Calu3 (cell line): ENCODE data around the gene ZNF138. TPM values are rescaled to one million over a fixed set of nuclear protein-coding genes. Genes with fewer than 3 reads are reported as not detected.
"Not testable (repeated sequence)": the region's sequence is repeated elsewhere in the genome, so short reads cannot be mapped to it uniquely, and the experiment has no call there.

Experiments used
- BruUV-seq: library from RNA; stranded (reverse); fragments of 400-500 nt; replicated peaks from 2 replicates; lab custom pipeline; 2021; lab: Mats Ljungman, UMichigan
- CTCF ChIA-PET: fragments of 300-600 bp; sonication (Branson Sonifier 250); formaldehyde crosslinking; loops from one replicate; lab custom pipeline; 2022; ENCODE audit warnings: antibody characterized with exemption; lab: Charles Lee
- DNase-seq: peaks from one replicate; pipeline ENCODE4 v3.0.0; 2022
- H3K27ac Mint-ChIP-seq: one replicate; pipeline ENCODE4 v1.8.0; 2022; ENCODE audit warnings: mixed read lengths; ENCODE audit not compliant: unreplicated experiment
- H3K27me3 Mint-ChIP-seq: one replicate; pipeline ENCODE4 v1.8.0; 2022; ENCODE audit warnings: mixed read lengths; ENCODE audit not compliant: unreplicated experiment
- H3K36me3 Mint-ChIP-seq: one replicate; pipeline ENCODE4 v1.8.0; 2022; ENCODE audit warnings: mild to moderate bottlenecking, moderate library complexity, mixed read lengths; ENCODE audit not compliant: insufficient read depth, unreplicated experiment
- H3K4me1 Mint-ChIP-seq: one replicate; pipeline ENCODE4 v1.8.0; 2022; ENCODE audit warnings: mild to moderate bottlenecking, low read depth, mixed read lengths; ENCODE audit not compliant: unreplicated experiment
- H3K4me3 Mint-ChIP-seq: one replicate; pipeline ENCODE4 v1.8.0; 2022; ENCODE audit warnings: mild to moderate bottlenecking, low read depth, moderate library complexity, mixed read lengths; ENCODE audit not compliant: unreplicated experiment
- H3K9me3 Mint-ChIP-seq: one replicate; pipeline ENCODE4 v1.8.0; 2022; ENCODE audit warnings: low read depth, mixed read lengths; ENCODE audit not compliant: unreplicated experiment
- intact Hi-C: fragments of 100-400 bp; cut with micrococcal nuclease; formaldehyde crosslinking; loops from one replicate; pipeline ENCODE4 v1.10.0; 2022; ENCODE audit not compliant: unreplicated experiment
- total RNA-seq: library from RNA; stranded (reverse); gene quantifications from 2 replicates; pipeline ENCODE4 v1.2.3, GENCODE V29; 2022
- TF ChIP-seq, protein P1 (sequence below): fragments of 200-600 bp; IDR thresholded peaks from one replicate; pipeline ENCODE4 v1.8.0; 2022; ENCODE audit warnings: antibody characterized with exemption; ENCODE audit not compliant: unreplicated experiment

Gene ZNF138
- total RNA-seq, 1 experiment from 2014 or later = 5.5 TPM

DNA sequence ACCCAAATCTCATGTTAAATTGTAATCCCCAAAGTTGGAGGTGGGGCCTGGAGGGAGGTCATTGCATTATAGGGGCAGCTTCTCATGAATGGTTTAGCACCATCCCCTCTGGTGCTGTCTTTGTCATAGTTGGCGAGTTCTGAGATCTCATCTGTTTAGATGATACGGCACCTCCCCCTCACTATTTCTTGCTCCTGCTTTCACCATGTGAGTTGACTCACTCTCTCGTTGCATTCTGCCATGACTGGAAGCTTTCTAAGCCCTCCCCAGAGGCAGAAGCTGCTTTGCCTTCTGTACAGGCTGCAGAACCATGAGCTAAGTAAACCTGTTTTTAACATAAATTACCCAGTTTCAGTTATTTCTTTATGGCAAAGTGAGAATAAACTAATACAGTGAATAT, 18.9 kb upstream of the ZNF138 start:
- CTCF ChIA-PET = no interaction called here

DNA sequence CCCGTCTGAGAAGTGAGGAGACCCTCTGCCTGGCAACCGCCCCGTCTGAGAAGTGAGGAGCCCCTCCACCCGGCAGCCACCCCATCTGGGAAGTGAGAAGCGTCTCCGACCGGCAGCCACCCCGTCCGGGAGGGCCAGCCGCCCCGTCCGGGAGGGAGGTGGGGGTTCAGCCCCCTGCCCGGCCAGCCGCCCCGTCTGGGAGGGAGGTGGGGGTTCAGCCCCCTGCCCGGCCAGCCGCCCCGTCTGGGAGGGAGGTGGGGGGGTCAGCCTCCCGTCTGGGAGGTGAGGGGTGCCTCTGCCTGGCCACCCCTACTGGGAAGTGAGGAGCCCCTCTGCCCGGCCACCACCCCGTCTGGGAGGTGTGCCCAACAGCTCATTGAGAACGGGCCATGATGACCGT, 9.4 kb upstream of the ZNF138 start:
- H3K9me3 Mint-ChIP-seq, CTCF ChIA-PET, H3K27ac Mint-ChIP-seq, H3K36me3 Mint-ChIP-seq, H3K27me3 Mint-ChIP-seq, DNase-seq, H3K4me3 Mint-ChIP-seq, BruUV-seq, H3K4me1 Mint-ChIP-seq, intact Hi-C loops: not testable (repeated sequence)

More for the DNA sequence above, 18.9 kb upstream of the ZNF138 start:
- no peaks in the 10 kb centered on the region for H3K4me1 Mint-ChIP-seq
- no peaks in the 10 kb centered on the region for H3K36me3 Mint-ChIP-seq
- BruUV-seq = no TSS peak
- no peak for DNase-seq
- H3K27ac Mint-ChIP-seq = no peak overlapping the region
- H3K4me3 Mint-ChIP-seq = no peak overlapping the region
- TF ChIP-seq, protein P1, sequence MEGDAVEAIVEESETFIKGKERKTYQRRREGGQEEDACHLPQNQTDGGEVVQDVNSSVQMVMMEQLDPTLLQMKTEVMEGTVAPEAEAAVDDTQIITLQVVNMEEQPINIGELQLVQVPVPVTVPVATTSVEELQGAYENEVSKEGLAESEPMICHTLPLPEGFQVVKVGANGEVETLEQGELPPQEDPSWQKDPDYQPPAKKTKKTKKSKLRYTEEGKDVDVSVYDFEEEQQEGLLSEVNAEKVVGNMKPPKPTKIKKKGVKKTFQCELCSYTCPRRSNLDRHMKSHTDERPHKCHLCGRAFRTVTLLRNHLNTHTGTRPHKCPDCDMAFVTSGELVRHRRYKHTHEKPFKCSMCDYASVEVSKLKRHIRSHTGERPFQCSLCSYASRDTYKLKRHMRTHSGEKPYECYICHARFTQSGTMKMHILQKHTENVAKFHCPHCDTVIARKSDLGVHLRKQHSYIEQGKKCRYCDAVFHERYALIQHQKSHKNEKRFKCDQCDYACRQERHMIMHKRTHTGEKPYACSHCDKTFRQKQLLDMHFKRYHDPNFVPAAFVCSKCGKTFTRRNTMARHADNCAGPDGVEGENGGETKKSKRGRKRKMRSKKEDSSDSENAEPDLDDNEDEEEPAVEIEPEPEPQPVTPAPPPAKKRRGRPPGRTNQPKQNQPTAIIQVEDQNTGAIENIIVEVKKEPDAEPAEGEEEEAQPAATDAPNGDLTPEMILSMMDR = no peak
- H3K27me3 Mint-ChIP-seq = no peaks in the 10 kb centered on the region
- H3K9me3 Mint-ChIP-seq = peaks cover 2% of the 10 kb centered on the region
- intact Hi-C loops = no loop called here

DNA sequence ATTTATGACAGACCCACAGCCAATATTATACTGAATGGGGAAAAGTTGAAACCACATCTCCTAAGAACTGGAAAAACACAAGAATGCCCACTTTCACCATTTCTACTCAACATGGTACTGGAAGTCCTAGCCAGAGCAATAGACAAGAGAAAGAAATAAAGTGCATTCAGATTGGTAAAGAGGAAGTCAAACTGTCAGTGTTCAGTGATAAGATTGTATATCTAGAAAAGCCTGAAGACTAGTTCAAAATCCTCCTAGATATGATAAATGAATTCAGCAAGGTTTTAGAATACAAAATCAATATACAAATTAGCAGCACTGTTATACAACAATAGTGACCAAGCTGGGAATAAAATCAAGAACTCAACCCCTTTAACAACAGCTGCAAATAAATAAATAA, 6.9 kb upstream of the ZNF138 start:
- H3K4me1 Mint-ChIP-seq = no peaks in the 10 kb centered on the region
- H3K4me3 Mint-ChIP-seq = no peak overlapping the region
- H3K36me3 Mint-ChIP-seq = no peaks in the 10 kb centered on the region
- BruUV-seq = no TSS peak
- no peak for DNase-seq
- no peaks in the 10 kb centered on the region for H3K27me3 Mint-ChIP-seq
- H3K9me3 Mint-ChIP-seq = peaks cover 9% of the 10 kb centered on the region
- no peak overlapping the region for H3K27ac Mint-ChIP-seq
- CTCF ChIA-PET = no interaction called here
- intact Hi-C loops = no loop called here
- TF ChIP-seq, protein P1 = no peak

- H3K4me3 Mint-ChIP-seq = not testable (repeated sequence)
These were observed 5.0 kb upstream of the ZNF138 start for GRCh38 chr7:64789241-64789640.

DNA sequence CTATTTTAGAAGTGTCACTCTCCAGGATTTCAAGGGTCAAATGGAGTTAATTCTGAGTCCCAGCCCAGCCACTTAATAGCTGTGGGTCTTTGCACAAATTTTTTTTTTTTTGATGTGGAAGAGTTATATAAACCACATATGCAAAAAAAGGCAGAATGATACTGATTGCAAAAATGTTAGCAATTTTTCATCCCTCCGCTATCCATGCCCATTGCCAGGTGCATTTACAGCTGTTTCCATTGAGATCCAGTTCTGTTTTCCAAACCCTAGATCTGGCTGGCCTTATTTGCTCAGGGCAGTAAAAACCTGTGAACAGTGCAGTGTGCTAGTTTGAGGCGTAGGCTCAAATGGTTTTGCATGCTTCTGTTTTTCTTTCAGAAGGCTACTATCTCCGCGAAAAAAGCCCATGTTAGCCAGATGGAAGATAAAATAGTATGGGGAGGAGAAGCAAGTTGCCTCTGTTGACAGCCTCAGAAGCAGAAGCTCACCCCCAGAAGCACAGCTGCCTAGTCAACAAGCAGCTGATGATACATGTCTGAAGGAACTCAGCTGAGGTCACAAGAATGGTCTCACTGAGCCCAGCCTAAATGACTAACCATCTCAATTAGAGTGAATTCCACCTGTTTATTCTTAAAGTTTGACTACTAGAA, 997 bp upstream of the ZNF138 start:
- CTCF ChIA-PET = no interaction called here
- Mint-ChIP-seq H3K36me3 (peaks cover 22% of the 10 kb centered on the region), H3K4me3 (no peak overlapping the region), H3K4me1 (peaks cover 6% of the 10 kb centered on the region), H3K27me3 (no peaks in the 10 kb centered on the region), H3K27ac (no peak overlapping the region), H3K9me3 (no peaks in the 10 kb centered on the region)
- no TSS peak for BruUV-seq
- no peak for DNase-seq
- TF ChIP-seq, protein P1 = no peak
- intact Hi-C loops = no loop called here

More at GRCh38 chr7:64789241-64789640, 5.0 kb upstream of the ZNF138 start:
- H3K9me3 Mint-ChIP-seq, H3K27me3 Mint-ChIP-seq, DNase-seq, BruUV-seq, CTCF ChIA-PET, H3K36me3 Mint-ChIP-seq, intact Hi-C loops, H3K27ac Mint-ChIP-seq, H3K4me1 Mint-ChIP-seq: not testable (repeated sequence)
